ENCODE measurements around the gene SLC12A6.

Gene SLC12A6

GRCh38 chr15:34341381-34342212 is 4.0 kb upstream of the SLC12A6 start:
- TF ChIP-seq GATA2 (IDR thresholded peaks at IDR 0.05; ENCODE audit: low read depth, low read length) (no peak), GATA3 (IDR thresholded peaks at IDR 0.05; ENCODE audit: low read depth, low read length) (no peak)

- TF ChIP-seq GATA2 (IDR thresholded peaks at IDR 0.05; ENCODE audit: low read depth, low read length) (no peak), GATA3 (IDR thresholded peaks at IDR 0.05; ENCODE audit: low read depth, low read length) (no peak)
Measured at GRCh38 chr15:34339946-34340345, 2.4 kb upstream of the SLC12A6 start.

GRCh38 chr15:34338347-34338746 is 766 bp upstream of the SLC12A6 start:
- TF ChIP-seq GATA2 (IDR thresholded peaks at IDR 0.05; ENCODE audit: low read depth, low read length) (no peak), GATA3 (IDR thresholded peaks at IDR 0.05; ENCODE audit: low read depth, low read length) (no peak)

GRCh38 chr15:34336991-34337556 is 507 bp downstream of the SLC12A6 start:
- no peak for TF ChIP-seq GATA2 (IDR thresholded peaks at IDR 0.05; ENCODE audit: low read depth, low read length)
- TF ChIP-seq GATA3 (IDR thresholded peaks at IDR 0.05; ENCODE audit: low read depth, low read length) = no peak

- TF ChIP-seq GATA3 (IDR thresholded peaks at IDR 0.05; ENCODE audit: low read depth, low read length) (no peak), GATA2 (IDR thresholded peaks at IDR 0.05; ENCODE audit: low read depth, low read length) (no peak)
Measured at GRCh38 chr15:34336231-34336990, 1.2 kb downstream of the SLC12A6 start.

GRCh38 chr15:34335176-34336032 is 2.2 kb downstream of the SLC12A6 start:
- TF ChIP-seq GATA2 (IDR thresholded peaks at IDR 0.05; ENCODE audit: low read depth, low read length) (no peak), GATA3 (IDR thresholded peaks at IDR 0.05; ENCODE audit: low read depth, low read length) (no peak)

- TF ChIP-seq GATA2 (IDR thresholded peaks at IDR 0.05; ENCODE audit: low read depth, low read length) = no peak
- no peak for TF ChIP-seq GATA3 (IDR thresholded peaks at IDR 0.05; ENCODE audit: low read depth, low read length)
Measured at GRCh38 chr15:34334672-34335071, 2.9 kb downstream of the SLC12A6 start.

- no peak for TF ChIP-seq GATA2 (IDR thresholded peaks at IDR 0.05; ENCODE audit: low read depth, low read length)
- TF ChIP-seq GATA3 (IDR thresholded peaks at IDR 0.05; ENCODE audit: low read depth, low read length) = no peak
Measured at GRCh38 chr15:34332553-34333120, 4.9 kb downstream of the SLC12A6 start.

GRCh38 chr15:34331809-34332208 is 5.8 kb downstream of the SLC12A6 start:
- TF ChIP-seq GATA3 (IDR thresholded peaks at IDR 0.05; ENCODE audit: low read depth, low read length) (no peak), GATA2 (IDR thresholded peaks at IDR 0.05; ENCODE audit: low read depth, low read length) (no peak)

GRCh38 chr15:34330279-34330678 is 7.3 kb downstream of the SLC12A6 start:
- TF ChIP-seq GATA2 (IDR thresholded peaks at IDR 0.05; ENCODE audit: low read depth, low read length) (no peak), GATA3 (IDR thresholded peaks at IDR 0.05; ENCODE audit: low read depth, low read length) (no peak)

GRCh38 chr15:34329006-34329405 is 8.6 kb downstream of the SLC12A6 start:
- TF ChIP-seq GATA2 (IDR thresholded peaks at IDR 0.05; ENCODE audit: low read depth, low read length) (no peak), GATA3 (IDR thresholded peaks at IDR 0.05; ENCODE audit: low read depth, low read length) (no peak)

- TF ChIP-seq GATA2 (IDR thresholded peaks at IDR 0.05; ENCODE audit: low read depth, low read length) = no peak
- no peak for TF ChIP-seq GATA3 (IDR thresholded peaks at IDR 0.05; ENCODE audit: low read depth, low read length)
Measured at GRCh38 chr15:34327906-34328305, 9.7 kb downstream of the SLC12A6 start.

GRCh38 chr15:34325368-34325767 is 12.2 kb downstream of the SLC12A6 start:
- no peak for TF ChIP-seq GATA2 (IDR thresholded peaks at IDR 0.05; ENCODE audit: low read depth, low read length)
- no peak for TF ChIP-seq GATA3 (IDR thresholded peaks at IDR 0.05; ENCODE audit: low read depth, low read length)

Measured in SH-SY5Y (cell line).